Measurements from ENCODE around the gene PRPF39. TPM values are rescaled to one million over a fixed set of nuclear protein-coding genes. Genes with fewer than 3 reads are reported as not detected.

PRPF39 gene
- total RNA-seq, 2 experiments from 2014 or later = 58.9 to 64.3 TPM

DNA sequence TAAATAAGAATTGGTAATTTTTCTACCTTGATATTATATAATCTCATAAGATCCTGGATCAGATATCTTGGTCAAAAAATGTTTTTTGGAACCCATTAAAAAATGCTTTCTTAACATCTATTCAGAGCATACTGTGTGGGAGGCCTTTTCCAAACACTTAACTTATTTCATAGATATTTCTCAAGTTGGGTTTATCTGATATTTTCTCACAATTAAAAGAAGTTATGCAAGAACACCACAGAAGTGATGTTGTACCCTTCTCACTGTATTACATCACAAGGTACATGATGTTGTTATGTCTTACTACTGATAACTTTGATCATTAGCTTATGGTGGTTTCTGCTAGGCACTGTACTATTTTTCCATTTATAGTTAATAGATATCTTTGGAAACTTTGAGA, 23.4 kb upstream of the PRPF39 start:
- intact Hi-C loops (cut with DNase I, micrococcal nuclease) = no loop called here
- ATAC-seq (ENCODE audit: poor library complexity) = no peak
- CTCF ChIA-PET = no interaction called here
- no peaks in the 10 kb centered on the region for H3K4me1 ChIP-seq (ENCODE audit: insufficient read depth, low read length)
- H3K4me3 ChIP-seq (ENCODE audit: low read length) = no peak overlapping the region
- peaks cover 35% of the 10 kb centered on the region for H3K36me3 Mint-ChIP-seq (ENCODE audit: low read depth)
- H3K27me3 Mint-ChIP-seq = no peaks in the 10 kb centered on the region
- POLR2A ChIA-PET = no interaction called here
- no peaks in the 10 kb centered on the region for H3K9me3 ChIP-seq (ENCODE audit: control insufficient read depth in 1 of 2, insufficient read depth in 1 of 2, low read length in 2 of 2)
- H3K9me3 Mint-ChIP-seq = no peaks in the 10 kb centered on the region
- H3K4me3 Mint-ChIP-seq = no peak overlapping the region
- no peak for DNase-seq
- no peak overlapping the region for H3K27ac ChIP-seq (ENCODE audit: low read depth in 1 of 2, low read length in 2 of 2)
- H3K27ac Mint-ChIP-seq = no peak overlapping the region
- H3K36me3 ChIP-seq (ENCODE audit: insufficient read depth, low read length) = no peaks in the 10 kb centered on the region
- TF ChIP-seq, protein P1, sequence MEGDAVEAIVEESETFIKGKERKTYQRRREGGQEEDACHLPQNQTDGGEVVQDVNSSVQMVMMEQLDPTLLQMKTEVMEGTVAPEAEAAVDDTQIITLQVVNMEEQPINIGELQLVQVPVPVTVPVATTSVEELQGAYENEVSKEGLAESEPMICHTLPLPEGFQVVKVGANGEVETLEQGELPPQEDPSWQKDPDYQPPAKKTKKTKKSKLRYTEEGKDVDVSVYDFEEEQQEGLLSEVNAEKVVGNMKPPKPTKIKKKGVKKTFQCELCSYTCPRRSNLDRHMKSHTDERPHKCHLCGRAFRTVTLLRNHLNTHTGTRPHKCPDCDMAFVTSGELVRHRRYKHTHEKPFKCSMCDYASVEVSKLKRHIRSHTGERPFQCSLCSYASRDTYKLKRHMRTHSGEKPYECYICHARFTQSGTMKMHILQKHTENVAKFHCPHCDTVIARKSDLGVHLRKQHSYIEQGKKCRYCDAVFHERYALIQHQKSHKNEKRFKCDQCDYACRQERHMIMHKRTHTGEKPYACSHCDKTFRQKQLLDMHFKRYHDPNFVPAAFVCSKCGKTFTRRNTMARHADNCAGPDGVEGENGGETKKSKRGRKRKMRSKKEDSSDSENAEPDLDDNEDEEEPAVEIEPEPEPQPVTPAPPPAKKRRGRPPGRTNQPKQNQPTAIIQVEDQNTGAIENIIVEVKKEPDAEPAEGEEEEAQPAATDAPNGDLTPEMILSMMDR (IDR thresholded peaks at IDR 0.05) = no peak
- no peaks in the 10 kb centered on the region for H3K4me1 Mint-ChIP-seq (ENCODE audit: low read depth)
- H3K27me3 ChIP-seq (ENCODE audit: control insufficient read depth in 1 of 2, insufficient read depth in 2 of 2, low read length in 2 of 2) = no peaks in the 10 kb centered on the region

DNA sequence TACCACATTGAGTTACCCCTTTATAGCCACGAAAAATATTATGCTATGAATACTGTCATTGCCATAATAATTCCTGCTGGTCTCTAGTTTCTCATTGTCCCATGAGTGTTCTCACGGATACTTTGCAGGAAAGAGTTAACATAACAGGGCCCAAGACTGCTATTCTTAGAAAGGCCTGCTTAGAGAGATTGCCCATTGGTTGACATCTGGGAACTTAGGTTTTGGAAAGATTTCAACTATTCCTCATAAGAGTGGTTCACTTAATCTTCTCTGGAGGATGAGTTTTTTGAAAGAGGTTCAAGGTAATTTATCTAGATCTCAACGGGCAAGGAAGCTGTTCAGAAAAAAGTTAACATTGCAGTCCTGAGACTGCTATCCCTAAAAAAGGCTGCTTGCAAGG, 18.4 kb upstream of the PRPF39 start:
- H3K4me3 Mint-ChIP-seq = no peak overlapping the region
- H3K4me1 Mint-ChIP-seq (ENCODE audit: low read depth) = no peaks in the 10 kb centered on the region
- ChIA-PET CTCF (interaction anchor here (0.6 kb wide), 1 partner anchor 21 kb away, joined by 3 read pairs; no protein-coding TSS in a partner anchor), POLR2A (interaction anchor here (1.4 kb wide), 1 partner anchor 104 kb away, joined by 3 read pairs; the partner anchor contains the start of genes KLHL28 and TOGARAM1)
- Histone ChIP-seq H3K27me3 (ENCODE audit: control insufficient read depth in 1 of 2, insufficient read depth in 2 of 2, low read length in 2 of 2) (no peaks in the 10 kb centered on the region), H3K27ac (ENCODE audit: low read depth in 1 of 2, low read length in 2 of 2) (no peak overlapping the region), H3K4me1 (ENCODE audit: insufficient read depth, low read length) (no peaks in the 10 kb centered on the region), H3K4me3 (ENCODE audit: low read length) (no peak overlapping the region), H3K36me3 (ENCODE audit: insufficient read depth, low read length) (no peaks in the 10 kb centered on the region), H3K9me3 (ENCODE audit: control insufficient read depth in 1 of 2, insufficient read depth in 1 of 2, low read length in 2 of 2) (no peaks in the 10 kb centered on the region)
- no peaks in the 10 kb centered on the region for H3K9me3 Mint-ChIP-seq
- no peaks in the 10 kb centered on the region for H3K27me3 Mint-ChIP-seq
- H3K36me3 Mint-ChIP-seq (ENCODE audit: low read depth) = peaks cover 4% of the 10 kb centered on the region
- TF ChIP-seq, protein P1 (IDR thresholded peaks at IDR 0.05) = no peak
- DNase-seq = no peak
- H3K27ac Mint-ChIP-seq = no peak overlapping the region
- no peak for ATAC-seq (ENCODE audit: poor library complexity)
- intact Hi-C loops (cut with DNase I, micrococcal nuclease) = no loop called here

DNA sequence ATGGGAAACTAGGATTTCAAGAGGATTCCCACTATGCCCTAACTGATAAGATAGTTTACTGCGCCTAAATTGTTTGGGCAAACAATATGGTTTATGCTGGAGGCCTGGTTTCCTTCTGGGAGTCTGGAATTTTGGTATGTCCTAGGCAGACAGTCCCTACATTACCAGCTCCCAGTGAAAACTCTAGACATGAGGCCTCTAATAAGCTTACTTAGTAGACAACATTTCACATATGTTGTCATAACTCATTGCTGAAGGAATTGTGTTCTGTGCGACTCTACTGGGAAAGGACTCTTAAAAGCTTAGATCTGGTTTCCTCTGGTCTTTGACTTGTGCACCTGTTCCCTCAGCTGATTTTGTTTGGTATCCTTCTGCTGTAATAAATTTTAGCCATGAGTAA, 18.0 kb upstream of the PRPF39 start:
- intact Hi-C loops (cut with DNase I, micrococcal nuclease) = no loop called here
- Histone ChIP-seq H3K36me3 (ENCODE audit: insufficient read depth, low read length) (no peaks in the 10 kb centered on the region), H3K4me3 (ENCODE audit: low read length) (no peak overlapping the region), H3K27ac (ENCODE audit: low read depth in 1 of 2, low read length in 2 of 2) (no peak overlapping the region), H3K27me3 (ENCODE audit: control insufficient read depth in 1 of 2, insufficient read depth in 2 of 2, low read length in 2 of 2) (no peaks in the 10 kb centered on the region), H3K9me3 (ENCODE audit: control insufficient read depth in 1 of 2, insufficient read depth in 1 of 2, low read length in 2 of 2) (no peaks in the 10 kb centered on the region), H3K4me1 (ENCODE audit: insufficient read depth, low read length) (no peaks in the 10 kb centered on the region)
- H3K4me1 Mint-ChIP-seq (ENCODE audit: low read depth) = no peaks in the 10 kb centered on the region
- H3K4me3 Mint-ChIP-seq = no peak overlapping the region
- ChIA-PET POLR2A (no interaction called here), CTCF (interaction anchor here (0.6 kb wide), 1 partner anchor 20 kb away, joined by 3 read pairs; no protein-coding TSS in a partner anchor)
- ATAC-seq (ENCODE audit: poor library complexity) = no peak
- no peaks in the 10 kb centered on the region for H3K27me3 Mint-ChIP-seq
- TF ChIP-seq, protein P1 (IDR thresholded peaks at IDR 0.05) = no peak
- H3K9me3 Mint-ChIP-seq = no peaks in the 10 kb centered on the region
- H3K27ac Mint-ChIP-seq = no peak overlapping the region
- DNase-seq = no peak
- peaks cover 4% of the 10 kb centered on the region for H3K36me3 Mint-ChIP-seq (ENCODE audit: low read depth)
